ENCODE measurements around the gene C19orf44. TPM values are rescaled to one million over a fixed set of nuclear protein-coding genes. Genes with fewer than 3 reads are reported as not detected.

C19orf44 gene
- total RNA-seq, 1 experiment from 2014 or later, result 9.2 TPM

DNA sequence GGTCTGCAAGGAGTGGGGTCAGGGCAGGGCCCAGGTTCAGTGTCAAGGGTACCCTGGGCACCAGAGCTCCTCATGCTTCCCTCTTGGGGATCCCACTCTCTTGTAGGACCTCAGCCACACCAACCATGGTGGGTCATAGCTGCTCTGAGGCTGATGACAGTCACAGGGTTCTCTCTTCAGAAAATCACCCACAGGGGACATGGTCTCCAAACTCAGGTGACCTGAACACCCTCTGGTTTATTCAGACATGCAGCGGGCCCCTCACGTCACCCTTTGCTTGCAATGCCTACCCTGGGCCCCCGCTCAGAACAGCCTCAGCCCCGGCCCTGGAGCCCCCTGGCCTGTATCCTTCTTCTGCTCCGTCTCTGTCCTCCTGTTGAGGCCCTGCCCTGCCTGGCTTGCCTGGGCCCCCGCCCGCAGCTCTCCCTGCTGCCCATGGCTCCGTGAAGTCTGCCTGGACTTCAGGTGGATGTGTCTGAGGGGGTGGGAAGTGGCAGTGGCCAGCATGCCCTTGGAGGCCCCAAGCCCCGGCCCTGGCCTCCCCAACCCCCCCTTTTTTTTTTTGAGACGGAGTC lies 25.6 kb downstream of the C19orf44 start:
- ChIA-PET CTCF (interaction anchor here (0.7 kb wide), 1 partner anchor 18 kb away, joined by 4 read pairs; no protein-coding TSS in a partner anchor), POLR2A (no interaction called here)
- Mint-ChIP-seq H3K27ac (ENCODE audit: low read depth, unreplicated experiment) (no peak overlapping the region), H3K4me1 (ENCODE audit: insufficient read depth, unreplicated experiment) (no peaks in the 10 kb centered on the region), H3K4me3 (ENCODE audit: unreplicated experiment) (no peak overlapping the region), H3K36me3 (ENCODE audit: insufficient read depth, unreplicated experiment) (peaks cover 70% of the 10 kb centered on the region), H3K27me3 (ENCODE audit: insufficient read depth, unreplicated experiment) (no peaks in the 10 kb centered on the region), H3K9me3 (ENCODE audit: unreplicated experiment) (no peaks in the 10 kb centered on the region)
- intact Hi-C loops (cut with micrococcal nuclease), result no loop called here
- DNase-seq (ENCODE audit: unreplicated experiment), result no peak
- BruUV-seq (replicated peaks), result no TSS peak
- TF ChIP-seq, protein P1, sequence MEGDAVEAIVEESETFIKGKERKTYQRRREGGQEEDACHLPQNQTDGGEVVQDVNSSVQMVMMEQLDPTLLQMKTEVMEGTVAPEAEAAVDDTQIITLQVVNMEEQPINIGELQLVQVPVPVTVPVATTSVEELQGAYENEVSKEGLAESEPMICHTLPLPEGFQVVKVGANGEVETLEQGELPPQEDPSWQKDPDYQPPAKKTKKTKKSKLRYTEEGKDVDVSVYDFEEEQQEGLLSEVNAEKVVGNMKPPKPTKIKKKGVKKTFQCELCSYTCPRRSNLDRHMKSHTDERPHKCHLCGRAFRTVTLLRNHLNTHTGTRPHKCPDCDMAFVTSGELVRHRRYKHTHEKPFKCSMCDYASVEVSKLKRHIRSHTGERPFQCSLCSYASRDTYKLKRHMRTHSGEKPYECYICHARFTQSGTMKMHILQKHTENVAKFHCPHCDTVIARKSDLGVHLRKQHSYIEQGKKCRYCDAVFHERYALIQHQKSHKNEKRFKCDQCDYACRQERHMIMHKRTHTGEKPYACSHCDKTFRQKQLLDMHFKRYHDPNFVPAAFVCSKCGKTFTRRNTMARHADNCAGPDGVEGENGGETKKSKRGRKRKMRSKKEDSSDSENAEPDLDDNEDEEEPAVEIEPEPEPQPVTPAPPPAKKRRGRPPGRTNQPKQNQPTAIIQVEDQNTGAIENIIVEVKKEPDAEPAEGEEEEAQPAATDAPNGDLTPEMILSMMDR (IDR thresholded peaks at IDR 0.05; ENCODE audit: unreplicated experiment), result no peak

DNA sequence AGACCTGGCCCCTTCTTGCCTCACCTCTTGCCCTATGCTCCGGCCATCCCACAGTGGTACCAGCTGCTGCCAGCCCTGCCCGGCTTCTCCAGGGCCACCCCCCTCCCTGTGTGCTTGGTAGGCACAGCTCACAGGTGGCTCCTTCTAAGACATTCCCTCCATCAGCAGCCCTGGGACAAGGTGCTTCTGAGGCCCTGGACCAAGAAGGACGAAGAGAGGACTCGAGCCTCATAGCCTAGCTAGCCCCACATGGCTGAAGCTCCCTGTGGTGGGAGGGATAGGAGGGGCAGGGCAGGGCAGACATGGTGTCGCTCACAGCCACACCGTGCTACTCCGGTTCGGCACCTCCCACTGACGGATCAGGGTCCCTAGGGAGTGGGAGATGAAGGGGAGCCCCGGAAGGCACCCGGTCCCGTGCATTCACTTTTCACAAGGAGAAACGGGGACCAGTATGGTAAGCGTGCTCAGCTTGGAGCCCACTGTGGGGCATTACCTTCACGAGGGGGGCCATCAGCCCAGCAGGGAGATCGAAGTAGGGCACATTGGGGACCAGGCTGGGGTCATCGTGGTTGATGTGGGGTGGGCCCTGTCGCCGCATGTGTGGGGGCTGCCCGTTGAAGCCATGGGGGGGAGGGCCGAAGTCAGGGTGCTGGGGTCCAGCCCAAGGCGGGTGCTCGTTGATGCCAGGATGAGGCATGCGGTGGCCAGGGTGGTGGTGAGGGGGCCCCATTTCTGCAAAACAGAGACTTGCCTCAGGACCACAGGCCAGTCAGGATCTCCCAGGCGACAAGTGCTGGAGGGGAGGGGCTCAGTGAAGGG lies 26.6 kb downstream of the C19orf44 start:
- H3K36me3 Mint-ChIP-seq (ENCODE audit: insufficient read depth, unreplicated experiment), result peaks cover 68% of the 10 kb centered on the region
- no TSS peak for BruUV-seq (replicated peaks)
- POLR2A ChIA-PET, result interaction anchor here (1.4 kb wide), 1 partner anchor 19 kb away, joined by 4 read pairs; the partner anchor contains the start of gene CHERP
- TF ChIP-seq, protein P1 (IDR thresholded peaks at IDR 0.05; ENCODE audit: unreplicated experiment), result no peak
- H3K27ac Mint-ChIP-seq (ENCODE audit: low read depth, unreplicated experiment), result no peak overlapping the region
- CTCF ChIA-PET, result interaction anchor here (0.6 kb wide), 1 partner anchor 1560 kb away, joined by 3 read pairs; no protein-coding TSS in a partner anchor
- no peaks in the 10 kb centered on the region for H3K4me1 Mint-ChIP-seq (ENCODE audit: insufficient read depth, unreplicated experiment)
- H3K9me3 Mint-ChIP-seq (ENCODE audit: unreplicated experiment), result no peaks in the 10 kb centered on the region
- no peaks in the 10 kb centered on the region for H3K27me3 Mint-ChIP-seq (ENCODE audit: insufficient read depth, unreplicated experiment)
- no peak for DNase-seq (ENCODE audit: unreplicated experiment)
- H3K4me3 Mint-ChIP-seq (ENCODE audit: unreplicated experiment), result no peak overlapping the region
- intact Hi-C loops (cut with micrococcal nuclease), result no loop called here

DNA sequence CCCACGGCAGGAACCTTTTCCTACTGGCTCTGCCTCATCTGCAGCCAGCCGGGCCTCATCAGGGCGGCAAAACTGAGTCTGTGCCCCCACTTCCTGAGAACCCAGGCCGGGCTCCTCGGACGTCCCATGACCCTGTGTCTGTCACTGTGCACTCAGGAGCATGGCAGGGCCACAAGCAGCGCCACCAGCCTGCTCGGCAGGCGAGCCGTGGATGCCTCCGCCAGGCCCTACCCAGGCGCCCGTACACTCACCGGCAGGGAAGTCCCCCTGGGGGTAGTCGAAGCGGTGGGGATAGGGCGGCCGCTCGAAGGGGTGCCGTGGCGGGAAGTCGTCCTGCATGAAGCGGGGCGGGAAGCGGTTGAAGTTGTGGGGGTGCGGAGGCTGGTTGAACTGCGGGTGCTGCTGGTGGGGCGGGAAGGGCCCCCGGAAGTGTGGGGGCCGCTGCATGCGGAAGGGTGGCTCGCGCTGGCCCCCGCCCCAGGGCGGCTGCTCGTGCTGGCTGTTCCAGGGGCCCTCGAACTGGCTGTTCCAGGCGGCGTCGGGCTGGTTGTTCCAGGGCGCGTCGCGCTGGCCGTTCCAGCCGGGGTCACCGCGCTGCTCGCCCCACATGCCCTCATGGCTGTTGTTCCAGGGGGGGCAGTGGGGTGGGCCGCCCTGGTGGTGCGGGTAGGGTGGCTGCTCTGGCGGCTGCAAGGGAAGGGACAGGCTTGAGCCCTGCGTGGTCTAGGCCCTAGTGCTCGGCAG lies 29.0 kb downstream of the C19orf44 start:
- H3K4me1 Mint-ChIP-seq (ENCODE audit: insufficient read depth, unreplicated experiment), result no peaks in the 10 kb centered on the region
- no peak overlapping the region for H3K27ac Mint-ChIP-seq (ENCODE audit: low read depth, unreplicated experiment)
- H3K36me3 Mint-ChIP-seq (ENCODE audit: insufficient read depth, unreplicated experiment), result peaks cover 65% of the 10 kb centered on the region
- no peak overlapping the region for H3K4me3 Mint-ChIP-seq (ENCODE audit: unreplicated experiment)
- ChIA-PET POLR2A (no interaction called here), CTCF (no interaction called here)
- intact Hi-C loops (cut with micrococcal nuclease), result no loop called here
- H3K27me3 Mint-ChIP-seq (ENCODE audit: insufficient read depth, unreplicated experiment), result no peaks in the 10 kb centered on the region
- TF ChIP-seq, protein P1 (IDR thresholded peaks at IDR 0.05; ENCODE audit: unreplicated experiment), result no peak
- no peak for DNase-seq (ENCODE audit: unreplicated experiment)
- H3K9me3 Mint-ChIP-seq (ENCODE audit: unreplicated experiment), result no peaks in the 10 kb centered on the region
- no TSS peak for BruUV-seq (replicated peaks)

Data from MCF 10A (cell line).